SK-N-SH (cell line): Measurements from ENCODE around the gene CAMK2B.

Experiments
- GABPA ChIP-seq: IDR thresholded peaks from 2 replicates; pipeline ENCODE4 v1.4.0; 2012; ENCODE audit warnings: low read depth, mild to moderate bottlenecking
- SIN3A ChIP-seq: IDR thresholded peaks from 2 replicates; pipeline ENCODE4 v1.6.1; 2012; ENCODE audit warnings: low read depth, mild to moderate bottlenecking, low read length, moderate library complexity, borderline replicate concordance
- TF ChIP-seq, protein P1 (sequence below): IDR thresholded peaks from 2 replicates; pipeline ENCODE4 v1.6.1; 2012; ENCODE audit warnings: mild to moderate bottlenecking, low read depth, low read length, moderate library complexity

DNA sequence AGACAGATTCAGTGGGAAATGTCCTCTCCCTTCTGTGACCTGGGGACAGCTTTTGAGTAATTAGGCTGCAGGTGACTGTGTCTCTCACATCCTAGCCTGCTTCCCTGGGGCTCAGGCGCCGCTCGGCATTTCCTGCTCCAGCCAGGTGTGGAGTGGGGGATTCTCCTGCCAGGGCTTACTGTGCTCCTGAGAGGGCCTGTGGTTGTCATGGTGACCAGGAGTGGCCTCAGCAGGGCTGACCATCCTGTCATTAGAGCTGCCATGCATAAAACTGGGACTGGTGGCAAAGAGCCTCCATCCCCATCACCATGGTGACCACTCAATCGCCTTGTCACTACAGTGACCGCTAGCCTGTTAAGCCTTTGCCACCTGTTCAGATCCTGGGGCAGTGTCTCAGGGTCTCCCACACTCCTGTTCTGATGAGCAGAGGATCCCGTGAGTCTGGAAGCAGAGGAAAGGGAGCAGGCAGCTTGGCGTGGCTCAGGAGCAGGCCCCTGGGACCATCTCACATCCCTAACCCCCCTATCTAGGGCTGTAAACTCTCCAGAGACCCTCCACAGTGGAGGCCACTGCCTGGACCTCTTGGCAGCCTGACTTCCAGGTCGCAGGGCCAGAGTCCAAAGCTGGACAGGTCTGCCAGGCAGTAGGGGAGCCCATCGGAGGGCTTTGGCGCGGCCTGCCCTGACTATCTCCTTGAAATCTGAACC is 136.0 kb downstream of the CAMK2B start, which contains the start of gene GCK:
- TF ChIP-seq, protein P1, sequence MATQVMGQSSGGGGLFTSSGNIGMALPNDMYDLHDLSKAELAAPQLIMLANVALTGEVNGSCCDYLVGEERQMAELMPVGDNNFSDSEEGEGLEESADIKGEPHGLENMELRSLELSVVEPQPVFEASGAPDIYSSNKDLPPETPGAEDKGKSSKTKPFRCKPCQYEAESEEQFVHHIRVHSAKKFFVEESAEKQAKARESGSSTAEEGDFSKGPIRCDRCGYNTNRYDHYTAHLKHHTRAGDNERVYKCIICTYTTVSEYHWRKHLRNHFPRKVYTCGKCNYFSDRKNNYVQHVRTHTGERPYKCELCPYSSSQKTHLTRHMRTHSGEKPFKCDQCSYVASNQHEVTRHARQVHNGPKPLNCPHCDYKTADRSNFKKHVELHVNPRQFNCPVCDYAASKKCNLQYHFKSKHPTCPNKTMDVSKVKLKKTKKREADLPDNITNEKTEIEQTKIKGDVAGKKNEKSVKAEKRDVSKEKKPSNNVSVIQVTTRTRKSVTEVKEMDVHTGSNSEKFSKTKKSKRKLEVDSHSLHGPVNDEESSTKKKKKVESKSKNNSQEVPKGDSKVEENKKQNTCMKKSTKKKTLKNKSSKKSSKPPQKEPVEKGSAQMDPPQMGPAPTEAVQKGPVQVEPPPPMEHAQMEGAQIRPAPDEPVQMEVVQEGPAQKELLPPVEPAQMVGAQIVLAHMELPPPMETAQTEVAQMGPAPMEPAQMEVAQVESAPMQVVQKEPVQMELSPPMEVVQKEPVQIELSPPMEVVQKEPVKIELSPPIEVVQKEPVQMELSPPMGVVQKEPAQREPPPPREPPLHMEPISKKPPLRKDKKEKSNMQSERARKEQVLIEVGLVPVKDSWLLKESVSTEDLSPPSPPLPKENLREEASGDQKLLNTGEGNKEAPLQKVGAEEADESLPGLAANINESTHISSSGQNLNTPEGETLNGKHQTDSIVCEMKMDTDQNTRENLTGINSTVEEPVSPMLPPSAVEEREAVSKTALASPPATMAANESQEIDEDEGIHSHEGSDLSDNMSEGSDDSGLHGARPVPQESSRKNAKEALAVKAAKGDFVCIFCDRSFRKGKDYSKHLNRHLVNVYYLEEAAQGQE, result no peak
- TF ChIP-seq GABPA (no peak), SIN3A (no peak)
